EH (cell line): ENCODE data around the gene WDR17.
"Not testable (repeated sequence)": the region's sequence is repeated elsewhere in the genome, so short reads cannot be mapped to it uniquely, and the experiment has no call there.

Experiments
- DNase-seq: peaks from one replicate; pipeline ENCODE4 v3.0.0-alpha.2; 2015; ENCODE audit warnings: low read depth

Gene WDR17

GRCh38 chr4:176191974-176192373 lies 126.3 kb downstream of the WDR17 start:
- peak; percentile 66 for DNase-seq

- DNase-seq = peak; percentile 68
Observed at GRCh38 chr4:176193126-176193525, 127.5 kb downstream of the WDR17 start.

GRCh38 chr4:176193938-176194337 lies 128.3 kb downstream of the WDR17 start:
- peak; percentile 86 for DNase-seq

- DNase-seq = peak; percentile 93
Observed at GRCh38 chr4:176195184-176195978, 129.7 kb downstream of the WDR17 start, which contains the start of gene SPATA4. Gene SPATA4 (minus strand): TSS chr4:176195585. CDS start chr4:176195562, 23 bp downstream.

GRCh38 chr4:176198316-176198903 lies 132.8 kb downstream of the WDR17 start:
- DNase-seq = no peak

- DNase-seq = no peak
Observed at GRCh38 chr4:176205299-176205698, 139.7 kb downstream of the WDR17 start.

GRCh38 chr4:176207839-176208238 lies 142.2 kb downstream of the WDR17 start:
- peak; percentile 58 for DNase-seq

- no peak for DNase-seq
Observed at GRCh38 chr4:176209535-176209934, 143.9 kb downstream of the WDR17 start.

- no peak for DNase-seq
Observed at GRCh38 chr4:176210101-176210500, 144.5 kb downstream of the WDR17 start.

- no peak for DNase-seq
Observed at GRCh38 chr4:176210579-176211296, 145.1 kb downstream of the WDR17 start.

- DNase-seq = not testable (repeated sequence)
Observed at GRCh38 chr4:176212351-176212750, 146.7 kb downstream of the WDR17 start.

- no peak for DNase-seq
Observed at GRCh38 chr4:176217510-176217909, 151.9 kb downstream of the WDR17 start.

GRCh38 chr4:176222149-176222548 lies 156.5 kb downstream of the WDR17 start:
- no peak for DNase-seq

- no peak for DNase-seq
Observed at GRCh38 chr4:176223561-176223960, 157.9 kb downstream of the WDR17 start.

- peak; percentile 7 for DNase-seq
Observed at GRCh38 chr4:176226736-176227135, 161.1 kb downstream of the WDR17 start.

GRCh38 chr4:176229645-176230044 lies 164.0 kb downstream of the WDR17 start:
- no peak for DNase-seq
